ENCODE data around the gene FGGY. TPM values are rescaled to one million over a fixed set of nuclear protein-coding genes. Genes with fewer than 3 reads are reported as not detected.

FGGY gene
- total and polyA plus RNA-seq, 2 donors (not counting 3 experiments of a cell fraction or from before 2014, with no cell fraction given), result 5.6 to 6.4 TPM

GRCh38 chr1:59738152-59738551 lies 441.3 kb downstream of the FGGY start:
- H3K4me2 ChIP-seq (ENCODE audit: insufficient read depth, low read length), result no peak overlapping the region

More at GRCh38 chr1:59738152-59738551, 441.3 kb downstream of the FGGY start:
- TF ChIP-seq FOS (IDR thresholded peaks at IDR 0.05; ENCODE audit: borderline replicate concordance, insufficient read depth, low read length) (no peak), EZH2 (IDR thresholded peaks at IDR 0.05; ENCODE audit: borderline replicate concordance, low read depth, low read length, severe bottlenecking) (no peak), POLR2AphosphoS5 (IDR thresholded peaks at IDR 0.05; ENCODE audit: insufficient read depth, low read depth, low read length) (no peak), MYC (IDR thresholded peaks at IDR 0.05; ENCODE audit: low read depth, low read length) (no peak), POLR2A (IDR thresholded peaks at IDR 0.05; ENCODE audit: low read depth, low read length) (no peak), GATA2 (IDR thresholded peaks at IDR 0.05; ENCODE audit: insufficient read depth, insufficient read length, low read depth, low read length) (no peak), MAX (IDR thresholded peaks at IDR 0.05; ENCODE audit: insufficient read depth, insufficient read length) (no peak), JUN (IDR thresholded peaks at IDR 0.05; ENCODE audit: borderline replicate concordance, insufficient read depth, insufficient read length, low read depth) (no peak)
- TF ChIP-seq, protein P1, sequence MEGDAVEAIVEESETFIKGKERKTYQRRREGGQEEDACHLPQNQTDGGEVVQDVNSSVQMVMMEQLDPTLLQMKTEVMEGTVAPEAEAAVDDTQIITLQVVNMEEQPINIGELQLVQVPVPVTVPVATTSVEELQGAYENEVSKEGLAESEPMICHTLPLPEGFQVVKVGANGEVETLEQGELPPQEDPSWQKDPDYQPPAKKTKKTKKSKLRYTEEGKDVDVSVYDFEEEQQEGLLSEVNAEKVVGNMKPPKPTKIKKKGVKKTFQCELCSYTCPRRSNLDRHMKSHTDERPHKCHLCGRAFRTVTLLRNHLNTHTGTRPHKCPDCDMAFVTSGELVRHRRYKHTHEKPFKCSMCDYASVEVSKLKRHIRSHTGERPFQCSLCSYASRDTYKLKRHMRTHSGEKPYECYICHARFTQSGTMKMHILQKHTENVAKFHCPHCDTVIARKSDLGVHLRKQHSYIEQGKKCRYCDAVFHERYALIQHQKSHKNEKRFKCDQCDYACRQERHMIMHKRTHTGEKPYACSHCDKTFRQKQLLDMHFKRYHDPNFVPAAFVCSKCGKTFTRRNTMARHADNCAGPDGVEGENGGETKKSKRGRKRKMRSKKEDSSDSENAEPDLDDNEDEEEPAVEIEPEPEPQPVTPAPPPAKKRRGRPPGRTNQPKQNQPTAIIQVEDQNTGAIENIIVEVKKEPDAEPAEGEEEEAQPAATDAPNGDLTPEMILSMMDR (IDR thresholded peaks at IDR 0.05; ENCODE audit: extremely low read depth in 1 of 2, insufficient read depth in 1 of 2, low read depth in 1 of 2, low read length in 2 of 2), result no peak
- Histone ChIP-seq H3K9me1 (replicated peaks; ENCODE audit: control insufficient read depth, extremely low read depth, insufficient read depth, low read length) (no peaks in the 10 kb centered on the region), H3K4me3 (replicated peaks in 1 of 3; ENCODE audit: insufficient read depth in 1 of 3, low read depth in 1 of 3, low read length in 3 of 3) (no peak overlapping the region), H3K79me2 (ENCODE audit: control insufficient read depth, insufficient read depth, low read length) (no peaks in the 10 kb centered on the region), H4K20me1 (replicated peaks; ENCODE audit: control insufficient read depth, extremely low read depth, insufficient read depth, low read length) (no peaks in the 10 kb centered on the region), H3K36me3 (ENCODE audit: control insufficient read depth in 2 of 2, extremely low read depth in 1 of 2, insufficient read depth in 2 of 2, low read length in 2 of 2) (no peaks in the 10 kb centered on the region), H3K27me3 (ENCODE audit: control insufficient read depth in 2 of 2, insufficient read depth in 2 of 2, low read length in 2 of 2) (no peaks in the 10 kb centered on the region), H2AFZ (ENCODE audit: low read depth, low read length) (no peak overlapping the region), H3K27ac (ENCODE audit: insufficient read depth, low read depth, low read length) (no peak overlapping the region), H3K4me1 (ENCODE audit: control insufficient read depth, extremely low read depth, insufficient read depth, low read length) (peaks cover 18% of the 10 kb centered on the region), H3K9ac (replicated peaks; ENCODE audit: extremely low read depth, insufficient read depth, low read length) (no peak overlapping the region), H3K9me3 (replicated peaks; ENCODE audit: control insufficient read depth, insufficient read depth, low read length) (no peaks in the 10 kb centered on the region)
- intact Hi-C loops (cut with micrococcal nuclease), result no loop called here
- DNase-seq (ENCODE audit: low read depth, low spot score) (no peak), FAIRE-seq (no peak)
- ChIA-PET CTCF (interaction anchor here (1.4 to 2.2 kb wide), 2 partner anchors 9 to 21 kb away, joined by 4 to 8 read pairs; no protein-coding TSS in a partner anchor), POLR2A (no interaction called here)
- dilution Hi-C loops (cut with MboI; ENCODE audit: extremely low pct_ligation_motif_present, low sequenced_read_pairs), result no loop called here
- BruUV-seq (replicated peaks), result no TSS peak

Data from endothelial cell of umbilical vein (primary cell).